Measurements from ENCODE around the gene COL18A1.

GRCh38 chr21:45546636-45547544, 141.9 kb downstream of the COL18A1 start:
- TF ChIP-seq CTCF (IDR thresholded peaks at IDR 0.05; ENCODE audit: low read depth, low read length), result no peak
- no peak for TF ChIP-seq MYC (IDR thresholded peaks at IDR 0.05; ENCODE audit: low read depth, low read length)
- no peak for TF ChIP-seq POLR2A (IDR thresholded peaks at IDR 0.05; ENCODE audit: extremely low read depth, insufficient read length)

Data from NB4 (cell line).